Adrenal gland (tissue), 12 donors: ENCODE data around the gene ERGIC3. TPM values are rescaled to one million over a fixed set of nuclear protein-coding genes. Genes with fewer than 3 reads are reported as not detected.

Experiments used
- DNase-seq, 7 donors: peaks; one replicate each; pipeline ENCODE4 v3.0.0-alpha.2; 2019 to 2020
- H3K27ac ChIP-seq, 5 donors: fragments of 200-600 bp; sonication (generic) in 4 of 5; 1 replicate in 3 of 5; 2 replicates in 2 of 5; pipeline versions ENCODE4 v1.5.1 to v1.8.0; 2016 to 2020; ENCODE audit warnings: mild to moderate bottlenecking in 1 of 5
- H3K27me3 ChIP-seq: fragments of 200-600 bp; 2 replicates; pipeline ENCODE4 v1.8.0; 2021
- H3K36me3 ChIP-seq, 2 donors: fragments of 200-600 bp; replicated peaks in 1 of 2; 1 replicate in 1 of 2; 2 replicates in 1 of 2; pipeline versions ENCODE4 v1.5.1 to v1.8.0; 2018 to 2022
- H3K4me1 ChIP-seq, 2 donors: fragments of 200-600 bp; replicated peaks in 1 of 2; 1 replicate in 1 of 2; 2 replicates in 1 of 2; pipeline versions ENCODE4 v1.5.1 to v1.8.0; 2018 to 2021
- H3K4me3 ChIP-seq, 4 donors: fragments of 200-600 bp; sonication (generic) in 3 of 4; one replicate each; pipeline ENCODE4 v1.5.1; 2016 to 2018
- H3K9me3 ChIP-seq, 3 donors: fragments of 200-600 bp; sonication (generic) in 1 of 3; replicated peaks in 1 of 3; 1 replicate in 2 of 3; 2 replicates in 1 of 3; pipeline versions ENCODE4 v1.5.1 to v1.8.0; 2016 to 2021
- CTCF ChIP-seq, 6 experiments: fragments of 450-650 bp in 4 of 6; fragments of 200-600 bp in 2 of 6; sonication (generic) in 1 of 6; IDR thresholded peaks; 1 replicate in 5 of 6; 2 replicates in 1 of 6; pipeline versions ENCODE4 v1.5.1 to v1.8.0; 2016 to 2021; ENCODE audit warnings: antibody characterized with exemption in 6 of 6, mild to moderate bottlenecking in 2 of 6, moderate library complexity in 1 of 6
- POLR2A ChIP-seq, 2 donors: fragments of 450-650 bp; IDR thresholded peaks; one replicate each; pipeline ENCODE4 v1.6.1; 2017; ENCODE audit warnings: antibody characterized with exemption in 2 of 2, mild to moderate bottlenecking in 2 of 2, moderate library complexity in 1 of 2
- WGBS, 4 donors: extraction: QIAGEN DNeasy Blood & Tissue Kit in 2 of 4; methylation state at CpG; one replicate each; pipeline versions ENCODE4 v1.1.5 to v1.1.7; 2013 to 2017; 5-methylcytosine and 5-hydroxymethylcytosine counted together
- intact Hi-C, 2 donors: fragments of 100-400 bp; cut with DNase I; formaldehyde crosslinking; loops; one replicate each; pipeline versions ENCODE4 v1.14.1 to v1.15.0; 2022 to 2023
- polyA plus RNA-seq, 3 donors: library from polyadenylated mRNA; stranded (reverse); fragments of 200-250 nt in 2 of 3; fragments of 350-450 nt in 1 of 3; fragmentation: Illumina TruSeq in 1 of 3; extraction: RNeasy Lipid Tissue Mini Kit (QIAGEN cat#74804) in 1 of 3; gene quantifications; one replicate each; pipeline ENCODE4 v1.2.3, GENCODE V29; 2013 to 2014
- total RNA-seq, 9 donors: library from RNA; depleted of rRNA in 4 of 9; stranded (reverse); fragments of >200 nt in 4 of 9; fragments of 120-200 nt in 1 of 9; fragmentation: NEBNext Ultra II Directional in 1 of 9; extraction: Animal tissue kit (Norgen Biotek cat#: 25700) in 1 of 9; gene quantifications; one replicate each; pipeline versions ENCODE4 v1.1.0 to v1.2.4, GENCODE V29; 2013 to 2023
- donor health status: healthy with polysubstance abuse.
- donor health status: Bipolar disorder and iron deficiency.
- donor health status: DM: yes; HTN: yes; CAD: no.
- donor health status: DM: no; HTN: no; CAD: no.
- donor health status: DM: no; HTN: no; CAD: no.
- donor health status: DM: yes; HTN: yes; CAD: no.

Gene ERGIC3
- total and polyA plus RNA-seq, 12 donors = 217 to 386 (median 271) TPM

GRCh38 chr20:35572838-35573237, 31.0 kb downstream of the ERGIC3 start:
- 92 to 98% (median 95%) methylated on average over 4 of the region's 4 CpGs for WGBS, 4 donors
- TF ChIP-seq CTCF (IDR thresholded peaks at IDR 0.05) = no peak
- TF ChIP-seq POLR2A (IDR thresholded peaks at IDR 0.05) = no peak
- intact Hi-C loops = no loop called here
- no peaks in the 10 kb centered on the region for H3K36me3 ChIP-seq
- no peak overlapping the region for H3K4me3 ChIP-seq
- H3K9me3 ChIP-seq = no peaks in the 10 kb centered on the region
- no peaks in the 10 kb centered on the region for H3K27me3 ChIP-seq
- no peak overlapping the region for H3K27ac ChIP-seq
- H3K4me1 ChIP-seq = no peaks in the 10 kb centered on the region
- DNase-seq = no peak

DNA sequence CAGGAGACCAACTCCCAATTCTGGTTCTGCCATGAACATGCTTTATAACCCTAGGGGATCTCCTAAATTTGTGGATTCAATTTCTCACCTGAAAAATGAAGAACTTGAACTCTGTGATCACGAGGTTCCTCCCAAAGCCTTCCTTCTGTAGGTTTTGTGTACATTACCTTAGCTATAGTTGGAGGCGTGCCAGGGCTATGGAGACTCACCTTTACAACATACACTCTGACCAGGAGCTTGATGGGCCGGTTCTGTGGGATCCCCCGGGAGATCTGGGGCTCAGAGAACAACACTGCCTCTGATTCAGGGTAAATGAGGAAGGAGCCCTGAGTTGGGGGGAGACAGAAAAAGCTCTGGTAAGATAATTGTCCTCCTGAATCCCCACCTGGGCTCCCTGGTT, 34.1 kb downstream of the ERGIC3 start:
- TF ChIP-seq POLR2A (IDR thresholded peaks at IDR 0.05) (no peak), CTCF (IDR thresholded peaks at IDR 0.05) (no peak)
- 70 to 84% (median 81%) methylated on average over 2 to 4 of the region's 4 CpGs for WGBS, 4 donors
- H3K27ac ChIP-seq = no peak overlapping the region
- no peaks in the 10 kb centered on the region for H3K9me3 ChIP-seq
- H3K4me3 ChIP-seq = no peak overlapping the region
- H3K36me3 ChIP-seq = no peaks in the 10 kb centered on the region
- no peaks in the 10 kb centered on the region for H3K27me3 ChIP-seq
- DNase-seq = no peak
- H3K4me1 ChIP-seq = no peaks in the 10 kb centered on the region
- intact Hi-C loops = no loop called here

DNA sequence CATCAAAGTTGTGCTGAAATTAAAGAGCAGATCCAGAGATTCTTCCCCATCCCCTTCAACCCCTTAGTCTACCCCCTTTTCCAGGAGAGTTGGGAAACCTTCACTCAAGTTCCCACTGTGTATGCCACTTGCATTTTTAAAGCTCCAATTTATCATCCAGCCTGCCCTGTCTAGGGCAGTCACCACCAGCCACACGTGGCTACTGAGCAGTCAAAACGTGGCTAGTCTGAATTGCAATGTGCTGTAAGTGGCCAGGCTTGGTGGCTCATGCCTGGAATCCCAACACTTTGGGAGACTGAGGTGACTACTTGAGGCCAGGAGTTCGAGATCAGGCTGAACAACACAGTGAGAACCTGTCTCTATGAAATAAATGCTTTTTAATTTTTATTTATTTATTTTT, 34.9 kb downstream of the ERGIC3 start:
- Histone ChIP-seq H3K4me3 (no peak overlapping the region), H3K9me3 (no peaks in the 10 kb centered on the region), H3K36me3 (no peaks in the 10 kb centered on the region), H3K4me1 (no peaks in the 10 kb centered on the region), H3K27ac (no peak overlapping the region), H3K27me3 (no peaks in the 10 kb centered on the region)
- intact Hi-C loops = no loop called here
- WGBS, 4 donors = 68 to 88% (median 72%) methylated on average over 3 of the region's 3 CpGs
- DNase-seq = no peak
- TF ChIP-seq POLR2A (IDR thresholded peaks at IDR 0.05) (no peak), CTCF (IDR thresholded peaks at IDR 0.05) (no peak)

DNA sequence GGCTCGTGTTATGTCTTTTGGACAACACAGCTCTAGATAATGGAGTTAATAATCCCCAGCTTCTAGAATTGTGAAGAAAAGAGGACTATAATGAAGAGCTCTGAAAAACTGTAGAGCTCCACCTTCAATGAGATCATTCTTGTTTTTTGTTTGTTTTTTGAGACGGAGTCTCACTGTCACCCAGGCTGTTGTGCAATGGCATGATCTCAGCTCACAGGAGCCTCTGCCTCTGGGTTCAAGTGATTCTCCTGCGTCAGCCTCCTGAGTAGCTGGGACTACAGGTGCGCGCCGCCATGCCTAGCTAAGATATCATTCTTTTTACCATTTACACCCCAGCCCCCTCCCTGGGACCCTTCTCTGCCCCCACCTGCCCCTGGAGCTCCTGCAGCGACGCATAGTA, 36.6 kb downstream of the ERGIC3 start:
- DNase-seq = no peak
- 87 to 92% (median 88%) methylated on average over 8 of the region's 8 CpGs for WGBS, 4 donors
- intact Hi-C loops = no loop called here

More for the DNA sequence above, 36.6 kb downstream of the ERGIC3 start:
- no peak overlapping the region for H3K27ac ChIP-seq
- H3K4me1 ChIP-seq = no peaks in the 10 kb centered on the region
- no peak overlapping the region for H3K4me3 ChIP-seq
- no peaks in the 10 kb centered on the region for H3K27me3 ChIP-seq
- H3K36me3 ChIP-seq = no peaks in the 10 kb centered on the region
- H3K9me3 ChIP-seq = no peaks in the 10 kb centered on the region
- TF ChIP-seq CTCF (IDR thresholded peaks at IDR 0.05) (no peak), POLR2A (IDR thresholded peaks at IDR 0.05) (no peak)
